ENCODE data around the gene UTP15.

- TF ChIP-seq, protein P1, sequence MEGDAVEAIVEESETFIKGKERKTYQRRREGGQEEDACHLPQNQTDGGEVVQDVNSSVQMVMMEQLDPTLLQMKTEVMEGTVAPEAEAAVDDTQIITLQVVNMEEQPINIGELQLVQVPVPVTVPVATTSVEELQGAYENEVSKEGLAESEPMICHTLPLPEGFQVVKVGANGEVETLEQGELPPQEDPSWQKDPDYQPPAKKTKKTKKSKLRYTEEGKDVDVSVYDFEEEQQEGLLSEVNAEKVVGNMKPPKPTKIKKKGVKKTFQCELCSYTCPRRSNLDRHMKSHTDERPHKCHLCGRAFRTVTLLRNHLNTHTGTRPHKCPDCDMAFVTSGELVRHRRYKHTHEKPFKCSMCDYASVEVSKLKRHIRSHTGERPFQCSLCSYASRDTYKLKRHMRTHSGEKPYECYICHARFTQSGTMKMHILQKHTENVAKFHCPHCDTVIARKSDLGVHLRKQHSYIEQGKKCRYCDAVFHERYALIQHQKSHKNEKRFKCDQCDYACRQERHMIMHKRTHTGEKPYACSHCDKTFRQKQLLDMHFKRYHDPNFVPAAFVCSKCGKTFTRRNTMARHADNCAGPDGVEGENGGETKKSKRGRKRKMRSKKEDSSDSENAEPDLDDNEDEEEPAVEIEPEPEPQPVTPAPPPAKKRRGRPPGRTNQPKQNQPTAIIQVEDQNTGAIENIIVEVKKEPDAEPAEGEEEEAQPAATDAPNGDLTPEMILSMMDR (conservative IDR thresholded peaks at IDR 0.05; ENCODE audit: low read length): no peak
- TF ChIP-seq EZH2phosphoT487 (IDR thresholded peaks at IDR 0.05; ENCODE audit: borderline replicate concordance, low read depth, low read length): no peak
These were observed 47.3 kb downstream of the UTP15 start for GRCh38 chr5:73612799-73613198.

All from OCI-LY7 (cell line).